WTC11 (cell line): ENCODE results near the gene EFNA5.

Experiments used
- ARID4B ChIP-seq: sonication (generic); formaldehyde crosslinking; IDR thresholded peaks from 2 replicates; pipeline ENCODE4 v1.8.0; 2023; ENCODE audit warnings: missing genetic modification reagents, mild to moderate bottlenecking, borderline replicate concordance
- ATF3 ChIP-seq: sonication (generic); formaldehyde crosslinking; conservative IDR thresholded peaks from 2 replicates; pipeline ENCODE4 v1.8.1; 2022; ENCODE audit warnings: mild to moderate bottlenecking, missing genetic modification reagents
- CTCF ChIP-seq: fragments of 200-600 bp; IDR thresholded peaks from 2 replicates; pipeline ENCODE4 v1.8.0; 2022; ENCODE audit warnings: antibody characterized with exemption
- ERG ChIP-seq: fragments of 250-450 bp; sonication (Bioruptor Pico); IDR thresholded peaks from 2 replicates; pipeline ENCODE4 v1.8.0; 2021; ENCODE audit warnings: mild to moderate bottlenecking
- FOXP1 ChIP-seq: sonication (generic); formaldehyde crosslinking; IDR thresholded peaks from 2 replicates; pipeline ENCODE4 v1.8.0; 2022; ENCODE audit warnings: missing genetic modification reagents, mild to moderate bottlenecking, moderate library complexity, borderline replicate concordance
- JUN ChIP-seq: sonication (generic); formaldehyde crosslinking; IDR thresholded peaks from 2 replicates; pipeline ENCODE4 v1.8.0; 2023; ENCODE audit warnings: mild to moderate bottlenecking, missing genetic modification reagents
- NFYB ChIP-seq: sonication (generic); formaldehyde crosslinking; conservative IDR thresholded peaks from 2 replicates; pipeline ENCODE4 v1.8.0; 2022; ENCODE audit warnings: low read depth, missing genetic modification reagents
- NR2C2 ChIP-seq: sonication (generic); formaldehyde crosslinking; IDR thresholded peaks from 2 replicates; pipeline ENCODE4 v1.8.0; 2022; ENCODE audit warnings: mild to moderate bottlenecking, missing genetic modification reagents
- TCF7 ChIP-seq: sonication (generic); formaldehyde crosslinking; IDR thresholded peaks from 2 replicates; pipeline ENCODE4 v1.8.0; 2022; ENCODE audit warnings: mild to moderate bottlenecking, low read depth, missing genetic modification reagents, moderate library complexity
- ZNF263 ChIP-seq: sonication (generic); formaldehyde crosslinking; IDR thresholded peaks from 2 replicates; pipeline ENCODE4 v1.8.1; 2022; ENCODE audit warnings: low read depth, mild to moderate bottlenecking, moderate library complexity, missing genetic modification reagents
- ZNF281 ChIP-seq: sonication (generic); formaldehyde crosslinking; IDR thresholded peaks from 2 replicates; pipeline ENCODE4 v1.8.0; 2023; ENCODE audit warnings: mild to moderate bottlenecking, missing genetic modification reagents
- ZNF396 ChIP-seq: fragments of 250-450 bp; sonication (Bioruptor Pico); IDR thresholded peaks from 2 replicates; pipeline ENCODE4 v1.8.0; 2021; ENCODE audit warnings: mild to moderate bottlenecking, moderate library complexity, borderline replicate concordance
- ZNF512 ChIP-seq: sonication (generic); formaldehyde crosslinking; IDR thresholded peaks from 2 replicates; pipeline ENCODE4 v1.8.1; 2022; ENCODE audit warnings: missing genetic modification reagents, borderline replicate concordance

GRCh38 chr5:107696498-107696897 is 25.8 kb upstream of the EFNA5 start:
- TF ChIP-seq JUN (CRISPR knock-in tag) (no peak), ZNF512 (CRISPR knock-in tag) (no peak), ZNF396 (CRISPR knock-in tag) (no peak), CTCF (no peak), NR2C2 (CRISPR knock-in tag) (no peak), ZNF263 (no peak), NFYB (CRISPR knock-in tag) (no peak), FOXP1 (CRISPR knock-in tag) (no peak), ATF3 (CRISPR knock-in tag) (no peak), ZNF281 (no peak), ERG (CRISPR knock-in tag) (no peak), TCF7 (CRISPR knock-in tag) (no peak), ARID4B (no peak)
